ENCODE measurements around the gene ZBTB49.

The ZBTB49 gene

GRCh38 chr4:4269331-4269731 lies 20.7 kb upstream of the ZBTB49 start:
- H3K27ac ChIP-seq: no peak overlapping the region
- TF ChIP-seq, protein P1, sequence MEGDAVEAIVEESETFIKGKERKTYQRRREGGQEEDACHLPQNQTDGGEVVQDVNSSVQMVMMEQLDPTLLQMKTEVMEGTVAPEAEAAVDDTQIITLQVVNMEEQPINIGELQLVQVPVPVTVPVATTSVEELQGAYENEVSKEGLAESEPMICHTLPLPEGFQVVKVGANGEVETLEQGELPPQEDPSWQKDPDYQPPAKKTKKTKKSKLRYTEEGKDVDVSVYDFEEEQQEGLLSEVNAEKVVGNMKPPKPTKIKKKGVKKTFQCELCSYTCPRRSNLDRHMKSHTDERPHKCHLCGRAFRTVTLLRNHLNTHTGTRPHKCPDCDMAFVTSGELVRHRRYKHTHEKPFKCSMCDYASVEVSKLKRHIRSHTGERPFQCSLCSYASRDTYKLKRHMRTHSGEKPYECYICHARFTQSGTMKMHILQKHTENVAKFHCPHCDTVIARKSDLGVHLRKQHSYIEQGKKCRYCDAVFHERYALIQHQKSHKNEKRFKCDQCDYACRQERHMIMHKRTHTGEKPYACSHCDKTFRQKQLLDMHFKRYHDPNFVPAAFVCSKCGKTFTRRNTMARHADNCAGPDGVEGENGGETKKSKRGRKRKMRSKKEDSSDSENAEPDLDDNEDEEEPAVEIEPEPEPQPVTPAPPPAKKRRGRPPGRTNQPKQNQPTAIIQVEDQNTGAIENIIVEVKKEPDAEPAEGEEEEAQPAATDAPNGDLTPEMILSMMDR (IDR thresholded peaks at IDR 0.05): no peak
- TF ChIP-seq ZFX (IDR thresholded peaks at IDR 0.05; ENCODE audit: borderline replicate concordance): no peak

DNA sequence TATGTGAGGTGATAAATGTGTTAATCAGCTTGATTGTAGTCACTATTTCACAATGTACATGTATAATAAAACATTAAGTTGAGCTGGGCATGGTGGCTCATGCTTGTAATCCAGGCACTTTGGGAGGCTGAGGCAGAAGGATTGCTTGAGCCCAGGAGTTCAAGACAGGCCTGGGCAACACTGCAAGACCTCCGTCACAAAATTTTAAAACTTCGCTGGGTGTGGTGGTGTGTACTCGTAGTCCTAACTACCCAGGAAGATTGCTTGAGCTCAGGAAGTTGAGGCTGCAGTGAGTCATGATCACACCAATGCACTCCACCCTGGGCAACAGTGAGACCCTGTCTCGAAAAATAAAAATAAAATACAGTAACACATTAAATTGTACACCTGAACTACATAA lies 20.2 kb upstream of the ZBTB49 start:
- no peak overlapping the region for H3K27ac ChIP-seq
- TF ChIP-seq, protein P1 (IDR thresholded peaks at IDR 0.05): no peak
- no peak for TF ChIP-seq ZFX (IDR thresholded peaks at IDR 0.05; ENCODE audit: borderline replicate concordance)

GRCh38 chr4:4270529-4270928 lies 19.5 kb upstream of the ZBTB49 start:
- H3K27ac ChIP-seq: no peak overlapping the region
- TF ChIP-seq, protein P1 (IDR thresholded peaks at IDR 0.05): no peak
- no peak for TF ChIP-seq ZFX (IDR thresholded peaks at IDR 0.05; ENCODE audit: borderline replicate concordance)

- H3K27ac ChIP-seq: no peak overlapping the region
Observed at GRCh38 chr4:4271912-4272311, 18.1 kb upstream of the ZBTB49 start.

GRCh38 chr4:4274226-4274625 lies 15.8 kb upstream of the ZBTB49 start:
- TF ChIP-seq ZFX (IDR thresholded peaks at IDR 0.05; ENCODE audit: borderline replicate concordance): no peak
- TF ChIP-seq, protein P1 (IDR thresholded peaks at IDR 0.05): no peak
- no peak overlapping the region for H3K27ac ChIP-seq

More at GRCh38 chr4:4271912-4272311, 18.1 kb upstream of the ZBTB49 start:
- TF ChIP-seq, protein P1 (IDR thresholded peaks at IDR 0.05): no peak; the same call in 1 of the 2 replicates
- TF ChIP-seq ZFX (IDR thresholded peaks at IDR 0.05; ENCODE audit: borderline replicate concordance): no peak

DNA sequence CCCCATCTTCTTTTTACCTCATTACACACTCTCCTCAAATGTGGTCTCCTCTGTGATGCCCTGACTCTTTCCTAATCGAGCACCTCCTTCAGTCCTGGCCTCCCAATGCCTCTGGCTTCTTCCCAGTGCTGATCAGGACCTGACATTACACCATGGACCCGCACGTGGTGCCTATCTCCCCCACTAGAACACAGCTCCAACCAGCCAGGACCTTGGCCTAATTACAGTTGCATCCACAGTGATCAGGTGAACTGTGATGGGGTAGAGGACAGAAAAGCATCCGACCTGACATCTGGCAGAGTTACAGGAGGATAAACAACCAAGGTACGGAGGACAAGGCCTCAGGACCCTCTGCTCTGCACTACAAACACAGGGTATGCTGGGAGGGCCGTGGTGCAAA lies 12.5 kb upstream of the ZBTB49 start:
- H3K27ac ChIP-seq: no peak overlapping the region
- TF ChIP-seq ZFX (IDR thresholded peaks at IDR 0.05; ENCODE audit: borderline replicate concordance): no peak
- TF ChIP-seq, protein P1 (IDR thresholded peaks at IDR 0.05): no peak

DNA sequence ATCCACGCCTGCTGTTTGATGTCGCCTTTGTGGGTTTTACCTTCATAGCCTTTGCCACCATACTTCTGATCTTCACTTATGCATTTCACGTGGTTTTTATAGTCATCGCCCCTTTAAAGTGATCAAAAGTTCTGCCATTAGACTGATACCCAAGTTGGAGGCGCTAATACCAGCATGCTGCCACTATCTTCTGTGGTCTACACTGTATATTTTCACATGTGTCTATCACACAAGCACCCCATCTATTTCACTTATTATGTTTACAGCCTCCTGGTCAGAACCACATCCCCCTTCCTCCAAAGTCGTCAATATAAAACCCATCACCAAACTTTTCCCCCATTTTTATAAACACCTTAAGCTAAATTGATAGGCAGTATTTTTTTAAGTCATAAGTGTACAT lies 8.3 kb upstream of the ZBTB49 start:
- TF ChIP-seq ZFX (IDR thresholded peaks at IDR 0.05; ENCODE audit: borderline replicate concordance): no peak
- TF ChIP-seq, protein P1 (IDR thresholded peaks at IDR 0.05): no peak

More for the DNA sequence above, 8.3 kb upstream of the ZBTB49 start:
- H3K27ac ChIP-seq: no peak overlapping the region

Data from 22Rv1 (cell line).